Endodermal cell (in vitro differentiated cells): ENCODE measurements around the gene BAD. TPM values are rescaled to one million over a fixed set of nuclear protein-coding genes. Genes with fewer than 3 reads are reported as not detected.

Source experiments
- DNase-seq: peaks from one replicate; pipeline ENCODE4 v3.0.0-alpha.2; 2017
- H3K27ac ChIP-seq: 2 replicates; pipeline ENCODE4 v1.5.1; 2013; ENCODE audit warnings: mild to moderate bottlenecking, low read depth, low read length, moderate library complexity
- H3K27me3 ChIP-seq: 2 replicates; pipeline ENCODE4 v1.6.1; 2013; ENCODE audit warnings: mild to moderate bottlenecking, low read length, moderate library complexity; ENCODE audit not compliant: insufficient read depth, control insufficient read depth, poor library complexity, severe bottlenecking
- H3K36me3 ChIP-seq: 2 replicates; pipeline ENCODE4 v1.7.0; 2013; ENCODE audit warnings: mild to moderate bottlenecking, low read length, moderate library complexity; ENCODE audit not compliant: control insufficient read depth, insufficient read depth
- H3K4me1 ChIP-seq: one replicate; pipeline ENCODE4 v1.7.0; 2013; ENCODE audit warnings: low read length; ENCODE audit not compliant: control insufficient read depth, insufficient read depth
- H3K4me3 ChIP-seq: 2 replicates; pipeline ENCODE4 v1.5.1; 2013; ENCODE audit warnings: mild to moderate bottlenecking, low read length, moderate library complexity
- H3K9ac ChIP-seq: 2 replicates; pipeline ENCODE4 v1.6.1; 2013; ENCODE audit warnings: mild to moderate bottlenecking, low read length, moderate library complexity; ENCODE audit not compliant: poor library complexity, severe bottlenecking; ENCODE audit errors: extremely low read depth
- H3K9me3 ChIP-seq: 2 replicates; pipeline ENCODE4 v1.6.1; 2013; ENCODE audit warnings: mild to moderate bottlenecking, low read length, moderate library complexity; ENCODE audit not compliant: control insufficient read depth
- H3K27ac Mint-ChIP-seq: 2 replicates; pipeline ENCODE4 v1.8.0; 2020; ENCODE audit warnings: mixed read lengths
- H3K27me3 Mint-ChIP-seq: 2 replicates; pipeline ENCODE4 v1.8.0; 2021; ENCODE audit warnings: mild to moderate bottlenecking, mixed read lengths; ENCODE audit not compliant: insufficient read depth
- H3K36me3 Mint-ChIP-seq: 2 replicates; pipeline ENCODE4 v1.8.0; 2020; ENCODE audit warnings: low read depth, mixed read lengths
- H3K4me1 Mint-ChIP-seq: 2 replicates; pipeline ENCODE4 v1.8.0; 2020; ENCODE audit warnings: mixed read lengths
- H3K4me3 Mint-ChIP-seq: 2 replicates; pipeline ENCODE4 v1.8.0; 2020; ENCODE audit warnings: mild to moderate bottlenecking, moderate library complexity, mixed read lengths
- H3K9me3 Mint-ChIP-seq: 2 replicates; pipeline ENCODE4 v1.8.0; 2020; ENCODE audit warnings: mild to moderate bottlenecking, mixed read lengths
- CTCF ChIP-seq: fragments of 200-600 bp; sonication (generic); conservative IDR thresholded peaks from 2 replicates; pipeline ENCODE4 v1.5.0; 2021; ENCODE audit warnings: antibody characterized with exemption, mild to moderate bottlenecking
- WGBS, 2 experiments: methylation state at CpG; one replicate each; pipeline versions ENCODE4 v1.1.5 to v1.1.7; 2013; ENCODE audit warnings: missing lambda C conversion rate in 2 of 2, mixed read lengths in 1 of 2; ENCODE audit not compliant: insufficient coverage in 1 of 2, insufficient read length in 1 of 2; 5-methylcytosine and 5-hydroxymethylcytosine counted together
- total RNA-seq, 2 donors: library from RNA; stranded (reverse); fragmentation: NEBNext Ultra II Directional in 1 of 2; extraction: Animal tissue kit (Norgen Biotek cat#: 25700) in 1 of 2; gene quantifications; 2 replicates in 1 of 2; 3 replicates in 1 of 2; pipeline ENCODE4 v1.2.1, GENCODE V29; 2021

BAD gene
- total RNA-seq, 2 donors from 2014 or later = 42.3 to 48.2 TPM

GRCh38 chr11:64314805-64315561 is 30.5 kb upstream of the BAD start:
- Histone ChIP-seq H3K27me3 (no peaks in the 10 kb centered on the region), H3K27ac (no peak overlapping the region), H3K4me3 (no peak overlapping the region), H3K9me3 (no peaks in the 10 kb centered on the region), H3K4me1 (peaks cover 5% of the 10 kb centered on the region), H3K36me3 (peaks cover 34% of the 10 kb centered on the region), H3K9ac (no peak overlapping the region)
- no peak overlapping the region for H3K27ac Mint-ChIP-seq
- H3K27me3 Mint-ChIP-seq = no peaks in the 10 kb centered on the region
- DNase-seq = peak; percentile 71
- TF ChIP-seq CTCF = peak; percentile 44
- peak overlapping the region; percentile 28 for H3K4me3 Mint-ChIP-seq
- H3K9me3 Mint-ChIP-seq = no peaks in the 10 kb centered on the region
- H3K4me1 Mint-ChIP-seq = peaks cover 12% of the 10 kb centered on the region
- 85 to 92% methylated on average over 11 to 24 of the region's 24 CpGs for WGBS, 2 experiments
- H3K36me3 Mint-ChIP-seq = peaks cover 35% of the 10 kb centered on the region

GRCh38 chr11:64314146-64314804 is 29.8 kb upstream of the BAD start:
- Histone ChIP-seq H3K4me1 (peaks cover under 1% of the 10 kb centered on the region), H3K4me3 (no peak overlapping the region), H3K9ac (no peak overlapping the region), H3K27ac (no peak overlapping the region), H3K9me3 (no peaks in the 10 kb centered on the region), H3K36me3 (peaks cover 28% of the 10 kb centered on the region), H3K27me3 (no peaks in the 10 kb centered on the region)
- WGBS, 2 experiments = 94% methylated on average over 12 to 19 of the region's 19 CpGs
- Mint-ChIP-seq H3K36me3 (peaks cover 34% of the 10 kb centered on the region), H3K27ac (peak overlapping the region; percentile 59), H3K4me3 (no peak overlapping the region), H3K4me1 (peaks cover 11% of the 10 kb centered on the region), H3K27me3 (no peaks in the 10 kb centered on the region), H3K9me3 (no peaks in the 10 kb centered on the region)
- DNase-seq = no peak
- peak; percentile 62 for TF ChIP-seq CTCF

- peaks cover 28% of the 10 kb centered on the region for H3K36me3 ChIP-seq
- no peaks in the 10 kb centered on the region for H3K27me3 ChIP-seq
- Mint-ChIP-seq H3K27me3 (no peaks in the 10 kb centered on the region), H3K4me1 (peaks cover 6% of the 10 kb centered on the region), H3K9me3 (no peaks in the 10 kb centered on the region), H3K36me3 (peaks cover 36% of the 10 kb centered on the region), H3K27ac (no peak overlapping the region), H3K4me3 (no peak overlapping the region)
- H3K9ac ChIP-seq = no peak overlapping the region
- no peak for DNase-seq
- H3K27ac ChIP-seq = no peak overlapping the region
- TF ChIP-seq CTCF = no peak
- H3K9me3 ChIP-seq = no peaks in the 10 kb centered on the region
- no peaks in the 10 kb centered on the region for H3K4me1 ChIP-seq
- WGBS, 2 experiments = 92% methylated on average over 10 to 18 of the region's 18 CpGs
- H3K4me3 ChIP-seq = no peak overlapping the region
These were observed 29.2 kb upstream of the BAD start for GRCh38 chr11:64313491-64314145.
